HG02678 (cell line): ENCODE measurements around the gene SUPT20H.
A peak's percentile ranks its signal among the peaks of the same experiment; 100 is the strongest.
"Not testable (repeated sequence)": the region's sequence is repeated elsewhere in the genome, so short reads cannot be mapped to it uniquely, and the experiment has no call there.

Experiments
- ATAC-seq: cut with Tn5 transposase; IDR thresholded peaks from one replicate; pipeline ENCODE4 v1.9.1; 2021; ENCODE audit warnings: mild to moderate bottlenecking, moderate library complexity; ENCODE audit not compliant: unreplicated experiment

Gene SUPT20H

GRCh38 chr13:37070145-37070695 is 10.7 kb upstream of the SUPT20H start:
- no peak for ATAC-seq

- ATAC-seq = no peak
Observed at GRCh38 chr13:37069597-37070103, 10.2 kb upstream of the SUPT20H start.

- ATAC-seq = no peak
Observed at GRCh38 chr13:37068962-37069361, 9.5 kb upstream of the SUPT20H start.

- no peak for ATAC-seq
Observed at GRCh38 chr13:37067874-37068273, 8.4 kb upstream of the SUPT20H start.

- no peak for ATAC-seq
Observed at GRCh38 chr13:37065890-37066526, 6.5 kb upstream of the SUPT20H start.

- ATAC-seq = peak; percentile 24
Observed at GRCh38 chr13:37059848-37060192, 332 bp upstream of the SUPT20H start.

- not testable (repeated sequence) for ATAC-seq
Observed at GRCh38 chr13:37056228-37056627, 3.3 kb downstream of the SUPT20H start.

- ATAC-seq = not testable (repeated sequence)
Observed at GRCh38 chr13:37053111-37053510, 6.4 kb downstream of the SUPT20H start.

- ATAC-seq = no peak
Observed at GRCh38 chr13:37049810-37050209, 9.7 kb downstream of the SUPT20H start.

GRCh38 chr13:37047846-37048245 is 11.6 kb downstream of the SUPT20H start:
- ATAC-seq = no peak

GRCh38 chr13:37047032-37047431 is 12.5 kb downstream of the SUPT20H start:
- ATAC-seq = no peak

- ATAC-seq = no peak
Observed at GRCh38 chr13:37046062-37046461, 13.4 kb downstream of the SUPT20H start.

- no peak for ATAC-seq
Observed at GRCh38 chr13:37040789-37041188, 18.7 kb downstream of the SUPT20H start.

- ATAC-seq = no peak
Observed at GRCh38 chr13:37039896-37040295, 19.6 kb downstream of the SUPT20H start.

- no peak for ATAC-seq
Observed at GRCh38 chr13:37037241-37037640, 22.2 kb downstream of the SUPT20H start.

- ATAC-seq = no peak
Observed at GRCh38 chr13:37029617-37030016, 29.9 kb downstream of the SUPT20H start.

- no peak for ATAC-seq
Observed at GRCh38 chr13:37027639-37028038, 31.8 kb downstream of the SUPT20H start.

GRCh38 chr13:37026771-37027170 is 32.7 kb downstream of the SUPT20H start:
- ATAC-seq = no peak

- no peak for ATAC-seq
Observed at GRCh38 chr13:37023871-37024270, 35.6 kb downstream of the SUPT20H start.

- ATAC-seq = no peak
Observed at GRCh38 chr13:37014609-37015008, 44.9 kb downstream of the SUPT20H start.

- no peak for ATAC-seq
Observed at GRCh38 chr13:37011788-37012187, 47.7 kb downstream of the SUPT20H start.

GRCh38 chr13:37011002-37011401 is 48.5 kb downstream of the SUPT20H start:
- no peak for ATAC-seq

- no peak for ATAC-seq
Observed at GRCh38 chr13:37010424-37010823, 49.1 kb downstream of the SUPT20H start.
